Ovary (tissue), 3 donors: ENCODE measurements around the gene SGMS1.

ENCODE experiments used
- POLR2A ChIP-seq: fragments of 450-650 bp; IDR thresholded peaks from one replicate; pipeline ENCODE4 v1.6.1; 2017; ENCODE audit warnings: antibody characterized with exemption, mild to moderate bottlenecking, moderate library complexity
- TF ChIP-seq, protein P1 (sequence below), 3 donors: fragments of 450-650 bp in 2 of 3; fragments of 200-600 bp in 1 of 3; IDR thresholded peaks; one replicate each; pipeline versions ENCODE4 v1.5.1 to v1.8.0; 2016 to 2022; ENCODE audit warnings: antibody characterized with exemption in 3 of 3, mild to moderate bottlenecking in 1 of 3
- donor health status: DM: no; HTN: no; CAD: no.

DNA sequence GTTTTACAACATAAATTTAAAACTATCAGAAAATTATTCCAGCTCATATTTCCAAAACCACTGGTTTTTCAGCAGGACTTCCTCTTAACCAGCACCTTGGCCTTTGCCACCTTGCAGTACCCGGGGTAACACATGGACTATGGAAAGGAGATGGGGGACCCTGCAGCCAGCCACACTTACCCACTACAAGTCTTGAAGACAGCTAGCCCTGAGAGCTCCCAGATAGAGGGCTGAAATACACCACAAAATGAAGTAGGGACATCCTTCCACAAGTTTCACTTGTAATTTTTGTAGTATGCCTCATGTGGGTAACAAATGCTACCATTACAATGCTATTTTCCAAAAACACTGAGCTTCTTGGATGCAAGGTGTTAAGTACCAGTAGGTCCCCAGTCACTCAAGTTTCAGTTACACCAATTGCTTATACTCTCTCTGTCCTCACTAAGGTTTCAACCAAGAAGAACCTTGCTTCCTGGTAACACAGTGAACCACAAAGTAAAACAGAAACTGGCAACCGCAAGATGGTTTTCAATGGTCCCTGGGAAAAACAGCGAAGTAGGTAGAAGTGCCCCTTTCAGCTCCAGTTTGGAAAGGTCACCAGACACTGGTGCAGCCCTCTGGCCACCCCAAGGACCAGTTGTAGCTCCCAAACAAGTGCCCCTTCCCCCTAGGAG, 110.9 kb downstream of the SGMS1 start:
- TF ChIP-seq, protein P1, sequence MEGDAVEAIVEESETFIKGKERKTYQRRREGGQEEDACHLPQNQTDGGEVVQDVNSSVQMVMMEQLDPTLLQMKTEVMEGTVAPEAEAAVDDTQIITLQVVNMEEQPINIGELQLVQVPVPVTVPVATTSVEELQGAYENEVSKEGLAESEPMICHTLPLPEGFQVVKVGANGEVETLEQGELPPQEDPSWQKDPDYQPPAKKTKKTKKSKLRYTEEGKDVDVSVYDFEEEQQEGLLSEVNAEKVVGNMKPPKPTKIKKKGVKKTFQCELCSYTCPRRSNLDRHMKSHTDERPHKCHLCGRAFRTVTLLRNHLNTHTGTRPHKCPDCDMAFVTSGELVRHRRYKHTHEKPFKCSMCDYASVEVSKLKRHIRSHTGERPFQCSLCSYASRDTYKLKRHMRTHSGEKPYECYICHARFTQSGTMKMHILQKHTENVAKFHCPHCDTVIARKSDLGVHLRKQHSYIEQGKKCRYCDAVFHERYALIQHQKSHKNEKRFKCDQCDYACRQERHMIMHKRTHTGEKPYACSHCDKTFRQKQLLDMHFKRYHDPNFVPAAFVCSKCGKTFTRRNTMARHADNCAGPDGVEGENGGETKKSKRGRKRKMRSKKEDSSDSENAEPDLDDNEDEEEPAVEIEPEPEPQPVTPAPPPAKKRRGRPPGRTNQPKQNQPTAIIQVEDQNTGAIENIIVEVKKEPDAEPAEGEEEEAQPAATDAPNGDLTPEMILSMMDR (IDR thresholded peaks at IDR 0.05) = no peak
- TF ChIP-seq POLR2A = no peak
